ENCODE results near the gene TMEM165. TPM values are rescaled to one million over a fixed set of nuclear protein-coding genes. Genes with fewer than 3 reads are reported as not detected.

The TMEM165 gene
- total and polyA plus RNA-seq, 9 of the 15 experiments (the other 6 are each of a cell fraction or from before 2014, with no cell fraction given): 21.3 to 145 (median 96.8) TPM

DNA sequence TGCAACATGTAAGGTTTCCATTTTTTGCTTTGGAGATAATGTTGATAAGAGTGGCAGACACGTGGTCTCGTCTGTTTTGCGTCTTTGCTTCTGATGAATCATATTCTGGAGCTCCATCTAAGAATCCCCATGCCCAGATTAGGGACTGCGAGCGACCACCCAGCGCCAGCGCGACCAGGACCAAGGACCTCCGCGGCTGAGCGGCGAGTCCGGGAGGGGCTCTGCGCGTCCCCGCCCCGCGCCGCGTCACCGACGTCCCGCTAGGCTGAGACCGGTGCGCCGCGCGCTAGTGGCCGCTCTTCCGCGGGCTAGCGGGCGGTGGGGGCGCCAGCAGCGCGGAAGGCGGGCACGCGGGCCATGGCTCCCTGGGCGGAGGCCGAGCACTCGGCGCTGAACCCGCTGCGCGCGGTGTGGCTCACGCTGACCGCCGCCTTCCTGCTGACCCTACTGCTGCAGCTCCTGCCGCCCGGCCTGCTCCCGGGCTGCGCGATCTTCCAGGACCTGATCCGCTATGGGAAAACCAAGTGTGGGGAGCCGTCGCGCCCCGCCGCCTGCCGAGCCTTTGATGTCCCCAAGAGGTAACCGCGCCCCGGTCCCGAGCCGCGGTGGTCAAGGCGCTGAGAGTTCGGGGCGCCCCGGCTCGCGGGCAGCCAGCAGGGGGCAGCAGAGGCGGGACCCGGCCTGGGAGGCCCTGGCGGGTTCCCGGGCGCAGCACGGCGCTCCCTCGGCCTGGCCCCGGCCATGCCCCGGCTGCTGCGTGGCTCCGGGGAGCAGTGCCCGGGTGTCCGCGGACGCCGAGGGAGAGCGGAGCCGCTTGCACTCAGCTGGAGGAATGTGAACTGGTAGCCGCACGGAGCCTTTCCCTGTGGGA lies 49.5 kb upstream of the TMEM165 start, which contains the start of gene SRD5A3 (continued):
- TF ChIP-seq, protein P1, sequence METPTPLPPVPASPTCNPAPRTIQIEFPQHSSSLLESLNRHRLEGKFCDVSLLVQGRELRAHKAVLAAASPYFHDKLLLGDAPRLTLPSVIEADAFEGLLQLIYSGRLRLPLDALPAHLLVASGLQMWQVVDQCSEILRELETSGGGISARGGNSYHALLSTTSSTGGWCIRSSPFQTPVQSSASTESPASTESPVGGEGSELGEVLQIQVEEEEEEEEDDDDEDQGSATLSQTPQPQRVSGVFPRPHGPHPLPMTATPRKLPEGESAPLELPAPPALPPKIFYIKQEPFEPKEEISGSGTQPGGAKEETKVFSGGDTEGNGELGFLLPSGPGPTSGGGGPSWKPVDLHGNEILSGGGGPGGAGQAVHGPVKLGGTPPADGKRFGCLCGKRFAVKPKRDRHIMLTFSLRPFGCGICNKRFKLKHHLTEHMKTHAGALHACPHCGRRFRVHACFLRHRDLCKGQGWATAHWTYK (CRISPR knock-in tag; IDR thresholded peaks at IDR 0.05): no peak
- TF ChIP-seq CREB1 (IDR thresholded peaks at IDR 0.05) (peak; percentile 84), CREB1 (CRISPR knock-in tag; IDR thresholded peaks at IDR 0.05) (peak; percentile 79), CCNT2 (IDR thresholded peaks at IDR 0.05; ENCODE audit: borderline replicate concordance, extremely low read depth, insufficient read length, low read depth, low read length) (peak; percentile 84), SMARCB1 (IDR thresholded peaks at IDR 0.05; ENCODE audit: insufficient read length, low read depth) (no peak), NR2F6 (CRISPR knock-in tag; IDR thresholded peaks at IDR 0.05) (no peak), NFE2 (IDR thresholded peaks at IDR 0.05; ENCODE audit: low read depth) (peak; percentile 32), KLF10 (CRISPR knock-in tag; IDR thresholded peaks at IDR 0.05) (no peak), POLR2A (conservative IDR thresholded peaks at IDR 0.05) (peak; percentile 88), GABPB2 (CRISPR knock-in tag; conservative IDR thresholded peaks at IDR 0.05) (no peak), ZNF584 (CRISPR knock-in tag; IDR thresholded peaks at IDR 0.05; ENCODE audit: low read depth) (peak; percentile 56; the same call in 1 of the 2 replicates), PHB2 (IDR thresholded peaks at IDR 0.05; ENCODE audit: low read depth) (no peak), SIRT6 (IDR thresholded peaks at IDR 0.05; ENCODE audit: low read depth, low read length) (no peak), TCFL5 (CRISPR knock-in tag; conservative IDR thresholded peaks at IDR 0.05) (no peak), DNMT1 (IDR thresholded peaks at IDR 0.05) (no peak), JUND (IDR thresholded peaks at IDR 0.05; ENCODE audit: borderline replicate concordance, low read depth, low read length) (no peak; the same call in 1 of the 2 replicates), JUND (tag; IDR thresholded peaks at IDR 0.05; ENCODE audit: borderline replicate concordance, low read depth, low read length) (no peak), TCF7L2 (IDR thresholded peaks at IDR 0.05; ENCODE audit: low read depth, low read length) (peak; percentile 57; the same call in 1 of the 2 replicates), SPI1 (IDR thresholded peaks at IDR 0.05; ENCODE audit: borderline replicate concordance, low read depth, low read length) (no peak), ZFP36 (IDR thresholded peaks at IDR 0.05; ENCODE audit: low read depth, low read length, partially characterized antibody) (no peak), ZNF717 (CRISPR knock-in tag; IDR thresholded peaks at IDR 0.05) (no peak)
- TF ChIP-seq, protein P2, sequence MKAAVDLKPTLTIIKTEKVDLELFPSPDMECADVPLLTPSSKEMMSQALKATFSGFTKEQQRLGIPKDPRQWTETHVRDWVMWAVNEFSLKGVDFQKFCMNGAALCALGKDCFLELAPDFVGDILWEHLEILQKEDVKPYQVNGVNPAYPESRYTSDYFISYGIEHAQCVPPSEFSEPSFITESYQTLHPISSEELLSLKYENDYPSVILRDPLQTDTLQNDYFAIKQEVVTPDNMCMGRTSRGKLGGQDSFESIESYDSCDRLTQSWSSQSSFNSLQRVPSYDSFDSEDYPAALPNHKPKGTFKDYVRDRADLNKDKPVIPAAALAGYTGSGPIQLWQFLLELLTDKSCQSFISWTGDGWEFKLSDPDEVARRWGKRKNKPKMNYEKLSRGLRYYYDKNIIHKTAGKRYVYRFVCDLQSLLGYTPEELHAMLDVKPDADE (conservative IDR thresholded peaks at IDR 0.05; ENCODE audit: control insufficient read depth, low read depth, low read length): peak; percentile 84
- TF ChIP-seq, protein P3, sequence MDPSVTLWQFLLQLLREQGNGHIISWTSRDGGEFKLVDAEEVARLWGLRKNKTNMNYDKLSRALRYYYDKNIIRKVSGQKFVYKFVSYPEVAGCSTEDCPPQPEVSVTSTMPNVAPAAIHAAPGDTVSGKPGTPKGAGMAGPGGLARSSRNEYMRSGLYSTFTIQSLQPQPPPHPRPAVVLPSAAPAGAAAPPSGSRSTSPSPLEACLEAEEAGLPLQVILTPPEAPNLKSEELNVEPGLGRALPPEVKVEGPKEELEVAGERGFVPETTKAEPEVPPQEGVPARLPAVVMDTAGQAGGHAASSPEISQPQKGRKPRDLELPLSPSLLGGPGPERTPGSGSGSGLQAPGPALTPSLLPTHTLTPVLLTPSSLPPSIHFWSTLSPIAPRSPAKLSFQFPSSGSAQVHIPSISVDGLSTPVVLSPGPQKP (CRISPR knock-in tag; IDR thresholded peaks at IDR 0.05): no peak
- TF ChIP-seq, protein P4, sequence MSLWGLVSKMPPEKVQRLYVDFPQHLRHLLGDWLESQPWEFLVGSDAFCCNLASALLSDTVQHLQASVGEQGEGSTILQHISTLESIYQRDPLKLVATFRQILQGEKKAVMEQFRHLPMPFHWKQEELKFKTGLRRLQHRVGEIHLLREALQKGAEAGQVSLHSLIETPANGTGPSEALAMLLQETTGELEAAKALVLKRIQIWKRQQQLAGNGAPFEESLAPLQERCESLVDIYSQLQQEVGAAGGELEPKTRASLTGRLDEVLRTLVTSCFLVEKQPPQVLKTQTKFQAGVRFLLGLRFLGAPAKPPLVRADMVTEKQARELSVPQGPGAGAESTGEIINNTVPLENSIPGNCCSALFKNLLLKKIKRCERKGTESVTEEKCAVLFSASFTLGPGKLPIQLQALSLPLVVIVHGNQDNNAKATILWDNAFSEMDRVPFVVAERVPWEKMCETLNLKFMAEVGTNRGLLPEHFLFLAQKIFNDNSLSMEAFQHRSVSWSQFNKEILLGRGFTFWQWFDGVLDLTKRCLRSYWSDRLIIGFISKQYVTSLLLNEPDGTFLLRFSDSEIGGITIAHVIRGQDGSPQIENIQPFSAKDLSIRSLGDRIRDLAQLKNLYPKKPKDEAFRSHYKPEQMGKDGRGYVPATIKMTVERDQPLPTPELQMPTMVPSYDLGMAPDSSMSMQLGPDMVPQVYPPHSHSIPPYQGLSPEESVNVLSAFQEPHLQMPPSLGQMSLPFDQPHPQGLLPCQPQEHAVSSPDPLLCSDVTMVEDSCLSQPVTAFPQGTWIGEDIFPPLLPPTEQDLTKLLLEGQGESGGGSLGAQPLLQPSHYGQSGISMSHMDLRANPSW (CRISPR knock-in tag; IDR thresholded peaks at IDR 0.05): no peak; the same call in 1 of the 2 replicates
